NCI-H2107 treated with DMSO at 0.1 percent for 48 hours (cell line): ENCODE data around the gene OLFML3.
"Not testable (repeated sequence)": the region's sequence is repeated elsewhere in the genome, so short reads cannot be mapped to it uniquely, and the experiment has no call there.

ENCODE experiments used
- DNase-seq: peaks from one replicate; lab custom pipeline; 2025; ENCODE audit not compliant: unreplicated experiment; lab: John Stamatoyannopoulos, UW

Gene OLFML3

DNA sequence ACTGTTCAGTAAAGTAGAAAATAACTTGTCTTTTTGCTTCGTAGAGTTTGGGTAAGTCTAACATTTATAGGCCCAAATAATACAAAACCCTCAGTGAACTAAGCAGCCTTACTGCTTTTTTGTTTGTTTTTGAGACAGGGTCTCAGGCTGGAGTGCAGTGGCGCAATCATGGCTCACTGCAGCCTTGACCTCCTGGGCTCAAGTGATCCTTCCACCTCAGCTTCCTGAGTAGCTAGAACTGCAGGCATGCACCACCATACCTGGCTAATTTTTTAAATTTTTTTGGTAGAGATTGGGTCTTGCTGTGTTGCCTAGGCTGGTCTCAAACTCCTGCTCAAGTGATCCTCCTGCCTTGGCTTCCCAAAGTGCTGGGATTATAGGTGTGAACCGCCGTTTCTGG lies 31.1 kb upstream of the OLFML3 start:
- DNase-seq = not testable (repeated sequence)

DNA sequence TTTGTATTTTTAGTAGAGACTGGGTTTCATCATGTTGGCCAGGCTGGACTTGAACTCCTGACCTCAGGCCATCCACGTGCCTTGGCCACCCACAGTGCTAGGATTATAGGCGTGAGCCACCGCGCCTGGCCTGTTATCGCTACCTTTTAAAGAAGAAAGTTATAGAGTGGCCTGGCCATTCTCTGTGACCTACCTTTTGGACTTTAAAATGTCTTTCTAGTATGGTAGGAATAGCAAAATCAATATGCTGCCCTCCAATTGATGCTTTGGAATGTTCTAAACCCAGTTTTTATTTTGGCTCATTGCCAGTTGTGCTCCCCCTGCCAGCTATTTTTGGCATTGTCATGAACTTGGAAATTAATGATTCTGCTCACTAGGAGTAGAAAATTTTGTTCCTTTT lies 30.3 kb upstream of the OLFML3 start:
- DNase-seq = no peak

DNA sequence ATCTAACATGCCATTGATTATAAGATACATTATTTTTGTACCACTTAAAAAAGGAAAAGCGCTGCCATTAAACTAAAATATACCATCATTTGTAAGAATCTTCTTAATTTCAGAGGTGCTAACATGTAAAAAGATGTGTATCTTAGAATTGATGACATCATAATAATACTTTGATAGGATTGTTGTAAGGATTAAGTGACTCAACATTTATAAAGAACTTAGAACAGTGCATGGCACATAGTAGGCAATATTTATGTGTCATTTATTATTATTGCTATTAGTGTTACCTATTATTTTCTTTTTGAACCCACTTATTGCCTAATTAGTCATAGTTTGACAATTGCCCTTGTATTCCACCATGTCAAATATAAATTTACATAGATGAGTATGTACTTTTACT lies 28.4 kb upstream of the OLFML3 start:
- no peak for DNase-seq

DNA sequence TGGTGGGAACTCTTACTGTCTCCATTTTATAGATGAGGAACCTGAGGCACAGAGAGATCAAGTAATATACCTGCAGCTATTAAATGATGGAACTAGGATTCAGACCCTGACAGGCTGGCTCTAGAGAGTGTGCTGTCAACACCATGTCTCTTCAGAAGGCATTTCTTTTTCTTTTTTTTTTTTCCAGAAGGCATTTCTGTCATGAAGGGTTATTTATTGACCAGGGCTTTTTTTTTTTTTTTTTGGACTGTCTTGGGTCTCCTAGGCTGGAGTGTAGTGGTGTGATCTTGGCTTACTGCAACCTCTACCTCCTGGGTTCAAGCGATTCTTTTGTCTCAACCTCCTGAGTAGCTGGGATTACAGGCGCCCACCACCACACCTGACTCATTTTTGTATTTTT lies 27.6 kb upstream of the OLFML3 start:
- DNase-seq = no peak

DNA sequence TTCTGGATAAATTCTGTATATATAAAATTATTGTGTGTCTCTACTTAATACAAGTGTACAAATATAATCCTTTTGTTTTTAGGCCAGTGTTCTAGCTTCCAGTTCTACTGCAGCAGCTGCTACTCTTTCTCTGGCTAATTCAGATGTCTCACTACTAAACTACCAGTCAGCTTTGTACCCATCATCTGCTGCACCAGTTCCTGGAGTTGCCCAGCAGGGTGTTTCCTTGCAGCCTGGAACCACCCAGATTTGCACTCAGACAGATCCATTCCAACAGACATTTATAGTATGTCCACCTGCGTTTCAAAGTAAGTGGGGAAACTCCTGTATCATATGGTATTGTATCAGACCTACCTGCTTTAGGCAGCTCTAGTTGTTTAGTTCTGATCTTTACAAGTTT lies 21.3 kb upstream of the OLFML3 start:
- DNase-seq = no peak

DNA sequence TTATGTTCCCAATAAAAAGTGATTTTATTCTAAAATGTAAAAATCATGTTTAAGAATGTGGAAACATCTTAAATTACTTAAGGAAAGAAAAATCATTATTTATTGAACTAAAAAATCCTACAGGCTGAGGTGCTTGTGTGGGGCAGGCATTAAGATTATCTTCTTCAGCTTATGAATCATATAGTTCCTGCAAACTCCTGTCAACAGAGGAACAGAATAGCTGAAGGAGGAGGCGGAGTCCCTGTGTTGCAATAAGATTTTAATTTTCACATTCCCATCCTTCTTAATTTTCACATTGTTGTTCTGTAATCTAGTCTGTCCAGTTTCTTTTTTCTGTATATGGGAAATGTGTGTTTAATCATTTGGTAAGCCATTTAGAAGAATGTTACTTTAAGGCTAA lies 20.6 kb upstream of the OLFML3 start:
- DNase-seq = no peak

DNA sequence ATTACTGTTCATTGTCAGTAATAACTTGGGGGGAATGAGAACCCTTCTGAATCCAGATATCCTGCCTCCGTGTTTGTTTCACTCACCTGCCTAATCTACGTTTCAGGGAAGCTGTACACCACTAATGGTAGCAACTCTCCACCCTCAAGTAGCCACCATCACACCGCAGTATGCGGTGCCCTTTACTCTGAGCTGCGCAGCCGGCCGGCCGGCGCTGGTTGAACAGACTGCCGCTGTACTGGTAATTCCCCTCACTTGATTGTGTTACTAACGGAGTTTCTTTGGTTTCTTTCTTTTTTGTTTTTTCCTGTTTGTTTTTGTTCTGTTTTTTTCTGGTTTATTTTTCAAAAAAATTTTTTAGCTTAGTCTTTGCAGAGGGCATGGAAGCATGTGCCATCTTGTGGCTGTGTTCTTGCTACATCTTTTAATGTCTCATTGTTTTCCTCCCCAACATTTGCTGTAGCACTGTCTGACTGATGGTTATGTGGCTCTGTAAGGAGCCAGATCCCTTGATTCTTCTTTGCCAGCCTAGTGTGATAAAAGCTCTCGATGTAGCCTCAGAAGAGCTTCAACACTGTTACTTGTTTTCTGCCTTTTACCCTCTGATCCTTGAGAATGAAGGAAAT lies 15.9 kb upstream of the OLFML3 start:
- no peak for DNase-seq

DNA sequence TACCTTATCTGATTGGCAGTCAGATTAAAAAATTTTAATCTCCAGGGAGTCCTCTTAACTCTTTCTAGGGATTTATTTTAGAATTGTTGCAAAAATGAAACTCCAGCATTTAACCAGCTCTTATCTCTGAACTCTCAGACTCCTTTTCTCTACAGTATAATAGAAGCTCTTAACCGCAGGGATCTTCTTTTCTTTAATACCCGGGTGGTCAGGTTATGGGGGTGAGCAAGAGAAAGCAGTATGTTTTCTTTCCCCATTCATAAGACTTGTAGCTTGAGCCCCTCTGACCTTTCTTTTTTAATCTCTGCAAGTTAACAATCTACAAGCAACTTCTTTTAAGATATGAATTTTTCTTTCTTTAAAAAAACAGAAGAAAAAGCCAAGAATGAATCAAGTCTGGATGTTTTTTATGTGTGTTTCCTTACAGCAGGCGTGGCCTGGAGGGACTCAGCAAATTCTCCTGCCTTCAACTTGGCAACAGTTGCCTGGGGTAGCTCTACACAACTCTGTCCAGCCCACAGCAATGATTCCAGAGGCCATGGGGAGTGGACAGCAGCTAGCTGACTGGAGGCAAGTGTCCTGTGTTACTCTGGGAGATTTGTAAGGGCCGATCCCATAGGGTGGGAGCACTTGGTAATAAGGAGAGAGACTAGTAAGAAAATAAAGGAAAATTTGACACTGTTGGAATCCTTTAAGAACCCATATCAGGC lies 13.4 kb upstream of the OLFML3 start:
- DNase-seq = no peak

DNA sequence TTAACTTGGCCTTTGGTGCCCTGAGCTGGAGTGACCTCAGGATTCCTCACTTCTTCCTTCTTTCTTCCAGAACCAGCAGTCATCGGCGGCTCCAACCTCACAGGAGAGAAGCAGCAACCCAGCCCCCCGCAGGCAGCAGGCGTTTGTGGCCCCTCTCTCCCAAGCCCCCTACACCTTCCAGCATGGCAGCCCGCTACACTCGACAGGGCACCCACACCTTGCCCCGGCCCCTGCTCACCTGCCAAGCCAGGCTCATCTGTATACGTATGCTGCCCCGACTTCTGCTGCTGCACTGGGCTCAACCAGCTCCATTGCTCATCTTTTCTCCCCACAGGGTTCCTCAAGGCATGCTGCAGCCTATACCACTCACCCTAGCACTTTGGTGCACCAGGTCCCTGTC lies 6.3 kb upstream of the OLFML3 start:
- no peak for DNase-seq

DNA sequence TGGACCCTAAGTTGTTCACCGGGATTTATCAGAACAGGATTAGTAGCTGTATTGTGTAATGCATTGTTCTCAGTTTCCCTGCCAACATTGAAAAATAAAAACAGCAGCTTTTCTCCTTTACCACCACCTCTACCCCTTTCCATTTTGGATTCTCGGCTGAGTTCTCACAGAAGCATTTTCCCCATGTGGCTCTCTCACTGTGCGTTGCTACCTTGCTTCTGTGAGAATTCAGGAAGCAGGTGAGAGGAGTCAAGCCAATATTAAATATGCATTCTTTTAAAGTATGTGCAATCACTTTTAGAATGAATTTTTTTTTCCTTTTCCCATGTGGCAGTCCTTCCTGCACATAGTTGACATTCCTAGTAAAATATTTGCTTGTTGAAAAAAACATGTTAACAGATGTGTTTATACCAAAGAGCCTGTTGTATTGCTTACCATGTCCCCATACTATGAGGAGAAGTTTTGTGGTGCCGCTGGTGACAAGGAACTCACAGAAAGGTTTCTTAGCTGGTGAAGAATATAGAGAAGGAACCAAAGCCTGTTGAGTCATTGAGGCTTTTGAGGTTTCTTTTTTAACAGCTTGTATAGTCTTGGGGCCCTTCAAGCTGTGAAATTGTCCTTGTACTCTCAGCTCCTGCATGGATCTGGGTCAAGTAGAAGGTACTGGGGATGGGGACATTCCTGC lies 3.9 kb upstream of the OLFML3 start:
- DNase-seq = no peak

DNA sequence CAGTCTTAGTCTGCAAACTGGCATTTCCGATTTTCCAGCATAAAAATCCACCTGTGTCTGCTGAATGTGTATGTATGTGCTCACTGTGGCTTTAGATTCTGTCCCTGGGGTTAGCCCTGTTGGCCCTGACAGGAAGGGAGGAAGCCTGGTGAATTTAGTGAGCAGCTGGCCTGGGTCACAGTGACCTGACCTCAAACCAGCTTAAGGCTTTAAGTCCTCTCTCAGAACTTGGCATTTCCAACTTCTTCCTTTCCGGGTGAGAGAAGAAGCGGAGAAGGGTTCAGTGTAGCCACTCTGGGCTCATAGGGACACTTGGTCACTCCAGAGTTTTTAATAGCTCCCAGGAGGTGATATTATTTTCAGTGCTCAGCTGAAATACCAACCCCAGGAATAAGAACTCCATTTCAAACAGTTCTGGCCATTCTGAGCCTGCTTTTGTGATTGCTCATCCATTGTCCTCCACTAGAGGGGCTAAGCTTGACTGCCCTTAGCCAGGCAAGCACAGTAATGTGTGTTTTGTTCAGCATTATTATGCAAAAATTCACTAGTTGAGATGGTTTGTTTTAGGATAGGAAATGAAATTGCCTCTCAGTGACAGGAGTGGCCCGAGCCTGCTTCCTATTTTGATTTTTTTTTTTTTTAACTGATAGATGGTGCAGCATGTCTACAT lies 2.5 kb upstream of the OLFML3 start:
- DNase-seq = no peak

DNA sequence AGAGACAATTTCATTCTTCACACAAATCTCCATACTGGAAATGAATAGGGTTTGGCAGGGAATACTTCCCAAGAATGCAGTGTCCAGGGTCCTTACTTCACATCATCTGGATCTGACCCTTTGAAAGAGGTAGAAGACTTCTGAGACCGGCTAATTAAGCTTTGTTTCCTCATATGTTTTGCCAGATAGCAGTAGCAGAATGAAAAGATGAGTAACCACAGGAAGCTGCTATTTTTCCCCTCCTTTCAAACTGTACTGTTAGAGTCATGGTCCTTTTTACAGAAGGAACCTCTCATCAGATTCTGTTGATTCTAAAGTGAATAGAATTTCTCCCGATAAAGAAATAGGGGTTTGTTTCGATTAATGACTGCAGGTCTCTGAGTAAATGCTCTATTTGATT lies 1.4 kb upstream of the OLFML3 start:
- DNase-seq = no peak

DNA sequence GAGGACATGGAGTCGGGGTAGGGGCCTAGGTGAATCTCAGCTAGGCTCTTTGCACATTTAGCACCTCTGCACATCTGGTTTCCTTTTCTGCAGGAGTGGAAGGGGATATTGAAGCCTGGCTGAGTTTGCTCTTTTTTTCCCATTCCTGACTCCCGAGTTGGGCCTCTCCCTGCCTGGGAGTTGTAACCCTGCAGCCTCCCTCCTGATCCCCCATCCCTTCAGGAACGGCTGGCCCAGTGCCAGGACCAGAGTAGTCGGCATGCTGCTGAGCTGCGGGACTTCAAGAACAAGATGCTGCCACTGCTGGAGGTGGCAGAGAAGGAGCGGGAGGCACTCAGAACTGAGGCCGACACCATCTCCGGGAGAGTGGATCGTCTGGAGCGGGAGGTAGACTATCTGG lies 836 bp downstream of the OLFML3 start:
- no peak for DNase-seq

DNA sequence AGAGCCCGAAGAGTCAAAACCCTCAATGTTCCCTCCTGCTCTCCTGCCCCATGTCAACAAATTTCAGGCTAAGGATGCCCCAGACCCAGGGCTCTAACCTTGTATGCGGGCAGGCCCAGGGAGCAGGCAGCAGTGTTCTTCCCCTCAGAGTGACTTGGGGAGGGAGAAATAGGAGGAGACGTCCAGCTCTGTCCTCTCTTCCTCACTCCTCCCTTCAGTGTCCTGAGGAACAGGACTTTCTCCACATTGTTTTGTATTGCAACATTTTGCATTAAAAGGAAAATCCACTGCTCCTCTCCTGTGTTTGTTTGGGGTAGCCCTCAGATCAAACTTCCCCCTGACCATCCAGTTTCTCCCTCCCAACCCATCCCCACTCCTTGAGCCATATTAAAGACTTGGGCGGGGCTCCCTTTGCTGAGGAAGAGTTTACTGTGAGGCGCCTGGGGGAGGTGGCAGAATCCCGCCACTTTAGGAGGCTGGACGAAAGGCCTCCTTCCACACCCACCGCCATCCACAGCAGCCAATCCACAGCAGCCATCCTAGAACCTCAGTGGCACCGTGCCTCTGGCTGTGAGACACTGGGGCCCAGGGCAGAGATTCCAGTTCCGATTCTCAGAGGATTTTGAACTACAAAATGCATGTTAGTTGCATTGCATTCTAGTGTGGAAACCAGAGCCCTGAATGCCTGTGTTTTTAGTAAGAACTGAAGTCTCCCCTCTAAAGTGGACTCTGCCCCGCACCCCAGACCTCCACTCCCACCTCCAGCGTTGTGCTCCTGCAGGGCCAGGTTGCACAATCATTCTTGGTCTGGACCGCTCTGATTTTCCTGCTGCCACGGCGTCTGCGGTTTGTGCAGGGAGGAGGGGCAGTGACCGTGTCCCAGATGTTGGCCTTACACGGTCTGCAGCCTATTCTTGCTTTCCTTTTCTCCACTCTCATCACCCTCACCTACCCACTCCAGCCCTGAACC lies 3.0 kb downstream of the OLFML3 start:
- no peak for DNase-seq

DNA sequence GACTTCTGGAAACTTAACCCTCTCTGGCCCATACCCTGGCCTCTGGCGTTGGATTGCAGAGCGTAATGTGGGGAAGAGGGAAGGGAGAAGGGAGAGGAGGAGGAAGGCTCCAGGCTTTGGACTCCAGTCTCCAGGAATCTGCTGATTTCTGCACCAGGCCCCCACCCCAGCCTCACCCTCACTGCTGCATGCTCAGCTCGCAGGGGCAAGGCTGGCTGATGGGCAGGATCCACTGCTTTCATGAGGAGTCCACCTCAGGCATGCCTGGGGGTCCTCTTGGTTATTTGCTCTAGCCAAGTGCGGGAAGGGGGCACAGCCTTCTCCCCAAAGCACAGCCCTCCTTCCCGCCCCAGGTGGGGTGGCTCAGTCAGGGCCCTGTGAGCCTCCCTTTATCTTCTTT lies 3.7 kb downstream of the OLFML3 start:
- DNase-seq = no peak

DNA sequence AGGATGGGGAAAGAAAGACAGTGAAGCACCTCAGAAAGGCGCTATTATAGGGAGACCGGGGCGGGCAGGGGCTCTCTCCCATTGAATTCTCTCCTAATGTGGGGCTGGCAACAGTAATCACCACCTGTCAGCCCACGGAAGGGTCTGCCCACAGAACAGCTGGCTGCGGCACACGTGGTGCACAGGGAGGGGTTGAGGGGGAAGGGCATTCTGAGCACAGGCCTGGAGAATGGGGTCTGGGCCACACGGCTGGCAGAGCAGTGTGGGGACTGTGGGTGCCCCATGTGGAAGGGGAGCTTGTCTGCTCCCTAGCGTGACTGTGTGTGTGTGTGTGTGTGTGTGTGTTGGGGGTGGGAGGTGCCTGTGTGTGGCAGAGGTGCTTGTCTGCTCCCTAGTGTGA lies 4.1 kb downstream of the OLFML3 start:
- no peak for DNase-seq

DNA sequence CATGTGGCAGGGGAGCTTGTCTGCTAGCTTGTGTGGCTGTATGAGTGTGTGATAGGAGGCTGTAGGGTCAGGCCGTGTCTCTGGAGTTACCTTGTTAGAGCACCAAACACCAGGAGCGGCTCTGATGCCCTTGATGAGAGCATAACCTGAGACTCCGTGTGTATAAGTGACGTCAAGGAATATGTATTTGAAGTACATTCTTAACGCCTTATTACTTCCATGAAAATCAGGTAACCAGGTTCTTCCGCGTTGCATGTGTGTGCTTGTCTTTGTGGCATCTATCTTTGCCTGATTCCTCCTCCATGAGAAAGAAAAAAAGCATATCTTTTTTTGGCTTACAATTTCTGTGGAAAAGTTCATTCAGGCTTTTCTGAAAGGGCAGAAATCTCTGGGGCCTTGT lies 4.6 kb downstream of the OLFML3 start:
- no peak for DNase-seq

DNA sequence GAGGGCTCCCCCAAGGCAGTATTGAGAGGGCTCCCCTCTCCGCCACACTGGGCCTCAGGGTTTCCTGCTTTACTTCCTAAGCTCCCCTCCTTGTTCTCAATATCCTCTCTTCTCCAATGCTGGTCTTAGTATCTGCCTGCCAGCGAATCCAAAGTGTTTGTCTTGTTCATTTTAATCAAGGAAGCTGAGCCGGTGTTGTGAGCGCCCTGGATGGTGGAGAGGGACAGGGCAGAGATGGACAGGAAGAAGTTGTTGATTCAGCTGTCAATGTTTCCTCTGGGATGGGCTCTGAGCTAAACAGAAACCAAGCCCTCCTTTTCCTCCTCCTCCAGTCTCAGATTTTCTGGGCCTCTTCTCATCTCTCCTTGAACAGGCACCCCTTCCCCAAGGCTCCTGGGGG lies 5.4 kb downstream of the OLFML3 start:
- no peak for DNase-seq

DNA sequence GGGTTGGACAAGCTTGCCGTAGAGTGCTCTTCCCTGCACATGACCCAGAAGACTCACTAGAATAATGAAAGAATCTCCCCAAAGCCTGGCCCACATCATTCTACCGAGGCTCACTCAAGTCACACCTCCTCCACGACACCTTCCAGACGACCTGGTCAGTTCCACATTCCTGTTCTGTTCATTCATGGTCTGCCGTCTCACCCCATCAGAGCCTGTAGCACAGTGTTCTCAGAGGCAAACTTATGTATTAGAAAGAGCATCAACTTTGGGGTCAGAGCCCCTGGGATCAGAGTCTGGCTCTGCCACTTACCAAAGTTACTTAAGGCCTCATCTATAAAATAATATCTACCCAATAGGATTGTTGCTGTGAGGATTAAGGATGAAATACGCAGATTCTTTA lies 7.5 kb downstream of the OLFML3 start:
- DNase-seq = no peak

DNA sequence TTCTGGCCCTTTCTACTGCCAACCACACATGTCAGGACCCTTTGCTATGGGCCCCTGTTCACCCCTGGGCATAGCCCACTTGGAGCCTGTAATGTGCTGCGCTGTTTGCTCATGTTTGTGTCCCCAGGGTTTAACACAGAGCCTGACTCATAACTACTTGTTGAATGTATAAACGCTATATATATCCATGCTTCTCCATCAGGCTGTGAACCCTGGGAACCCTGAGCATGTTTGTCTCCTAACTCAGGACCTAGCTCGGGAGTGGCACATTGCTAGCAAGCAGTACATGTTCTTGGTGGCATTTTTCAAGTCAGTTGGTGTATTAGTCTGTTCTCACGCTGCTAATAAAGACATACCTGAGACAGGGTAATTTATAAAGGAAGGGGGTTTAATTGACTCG lies 8.0 kb downstream of the OLFML3 start:
- DNase-seq = no peak

DNA sequence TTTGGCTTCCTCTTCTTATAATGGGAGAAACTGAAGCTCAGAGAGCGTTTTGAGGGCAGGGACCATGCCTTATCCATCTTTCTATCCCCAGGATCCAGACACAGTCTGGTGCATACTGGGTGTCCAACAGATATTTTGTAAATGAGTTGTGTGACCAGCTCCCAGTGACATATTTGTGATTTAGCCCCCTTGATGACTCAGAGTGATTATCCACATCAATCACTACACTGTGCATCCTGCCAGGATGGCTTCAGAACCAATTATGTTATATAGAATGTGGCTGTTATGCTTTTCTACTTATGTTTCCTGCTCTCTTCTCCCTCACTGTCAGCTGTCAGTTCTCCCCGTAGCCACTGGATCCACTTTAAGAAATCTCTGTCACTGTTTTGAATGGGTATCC lies 11.3 kb downstream of the OLFML3 start:
- no peak for DNase-seq
